Liver (tissue), 9 donors: ENCODE data around the gene ASAP2. TPM values are rescaled to one million over a fixed set of nuclear protein-coding genes. Genes with fewer than 3 reads are reported as not detected.

ENCODE experiments used
- DNase-seq: peaks from one replicate; pipeline ENCODE4 v3.0.0-alpha.2; 2017; ENCODE audit warnings: low spot score
- H3K27ac ChIP-seq, 2 donors: one replicate each; pipeline ENCODE4 v1.7.0; 2013; ENCODE audit warnings: inconsistent platforms in 2 of 2, low read length in 2 of 2, control low read depth in 1 of 2, low read depth in 1 of 2, mild to moderate bottlenecking in 1 of 2
- H3K27me3 ChIP-seq, 4 donors: one replicate each; pipeline versions ENCODE4 v1.6.1 to v1.7.0; 2013; ENCODE audit warnings: low read length in 3 of 4, inconsistent platforms in 1 of 4, mild to moderate bottlenecking in 1 of 4, moderate library complexity in 1 of 4; ENCODE audit not compliant: control insufficient read depth in 4 of 4, insufficient read depth in 4 of 4
- H3K36me3 ChIP-seq, 4 donors: one replicate each; pipeline versions ENCODE4 v1.6.1 to v1.7.0; 2013; ENCODE audit warnings: low read length in 3 of 4, mild to moderate bottlenecking in 3 of 4, low read depth in 1 of 4, moderate library complexity in 1 of 4; ENCODE audit not compliant: control insufficient read depth in 4 of 4, insufficient read depth in 3 of 4
- H3K4me1 ChIP-seq, 4 donors: one replicate each; pipeline versions ENCODE4 v1.6.1 to v1.7.0; 2013; ENCODE audit warnings: low read length in 3 of 4, mild to moderate bottlenecking in 3 of 4, moderate library complexity in 1 of 4; ENCODE audit not compliant: control insufficient read depth in 4 of 4, insufficient read depth in 4 of 4
- H3K4me3 ChIP-seq, 3 donors: one replicate each; pipeline versions ENCODE4 v1.6.1 to v1.7.0; 2013; ENCODE audit warnings: low read length in 3 of 3, control low read depth in 1 of 3, low read depth in 1 of 3, mild to moderate bottlenecking in 1 of 3
- H3K9ac ChIP-seq, 2 donors: one replicate each; pipeline ENCODE4 v1.7.0; 2013; ENCODE audit warnings: low read length in 2 of 2, mild to moderate bottlenecking in 2 of 2, moderate library complexity in 2 of 2, control low read depth in 1 of 2, low read depth in 1 of 2
- H3K9me3 ChIP-seq, 4 donors: one replicate each; pipeline versions ENCODE4 v1.6.1 to v1.7.0; 2013; ENCODE audit warnings: low read length in 3 of 4; ENCODE audit not compliant: control insufficient read depth in 4 of 4
- EGR1 ChIP-seq, 2 donors: IDR thresholded peaks; 2 replicates each; pipeline ENCODE4 v1.6.1; 2016 to 2018; ENCODE audit warnings: antibody characterized with exemption in 2 of 2, low read depth in 2 of 2
- FOXA1 ChIP-seq: IDR thresholded peaks from 2 replicates; pipeline ENCODE4 v1.6.1; 2016; ENCODE audit warnings: antibody characterized with exemption
- FOXA2 ChIP-seq: IDR thresholded peaks from 2 replicates; pipeline ENCODE4 v1.6.1; 2016; ENCODE audit warnings: antibody characterized with exemption
- GABPA ChIP-seq, 2 donors: IDR thresholded peaks in 1 of 2; conservative IDR thresholded peaks in 1 of 2; 2 replicates each; pipeline ENCODE4 v1.6.1; 2016; ENCODE audit warnings: antibody characterized with exemption in 2 of 2, mild to moderate bottlenecking in 1 of 2, moderate library complexity in 1 of 2
- HNF4A ChIP-seq, 2 donors: conservative IDR thresholded peaks; 2 replicates each; pipeline ENCODE4 v1.6.1; 2016; ENCODE audit warnings: antibody characterized with exemption in 2 of 2, mild to moderate bottlenecking in 2 of 2
- HNF4G ChIP-seq: IDR thresholded peaks from 2 replicates; pipeline ENCODE4 v1.6.1; 2016; ENCODE audit warnings: antibody characterized with exemption
- JUND ChIP-seq, 2 donors: IDR thresholded peaks; 2 replicates each; pipeline ENCODE4 v1.6.1; 2016; ENCODE audit warnings: antibody characterized with exemption in 2 of 2
- NR2F2 ChIP-seq: IDR thresholded peaks from 2 replicates; pipeline ENCODE4 v1.6.1; 2016; ENCODE audit warnings: antibody characterized with exemption
- RAD21 ChIP-seq, 2 donors: IDR thresholded peaks; 2 replicates each; pipeline ENCODE4 v1.6.1; 2016; ENCODE audit warnings: antibody characterized with exemption in 2 of 2, mild to moderate bottlenecking in 2 of 2
- SP1 ChIP-seq: IDR thresholded peaks from 2 replicates; pipeline ENCODE4 v1.6.1; 2018; ENCODE audit warnings: antibody characterized with exemption, mild to moderate bottlenecking
- TAF1 ChIP-seq: conservative IDR thresholded peaks from 2 replicates; pipeline ENCODE4 v1.6.1; 2016; ENCODE audit warnings: antibody characterized with exemption, mild to moderate bottlenecking
- YY1 ChIP-seq: IDR thresholded peaks from 2 replicates; pipeline ENCODE4 v1.6.1; 2016; ENCODE audit warnings: antibody characterized with exemption, mild to moderate bottlenecking
- WGBS: extraction: QIAGEN DNeasy Blood & Tissue Kit; methylation state at CpG from one replicate; pipeline ENCODE4 v1.1.7; 2013; 5-methylcytosine and 5-hydroxymethylcytosine counted together
- polyA plus RNA-seq, 2 donors: library from polyadenylated mRNA; stranded (reverse) in 1 of 2; unstranded in 1 of 2; fragments of 200-250 nt in 1 of 2; fragments of >200 nt in 1 of 2; fragmentation: Nextera tagmentation in 1 of 2; extraction: Ambion mirVana in 1 of 2; gene quantifications; one replicate each; pipeline versions ENCODE4 v1.2.1 to v1.2.3, GENCODE V29; 2013 to 2015
- total RNA-seq, 2 donors: library from RNA; depleted of rRNA; stranded (reverse); fragments of >200 nt; gene quantifications; one replicate each; pipeline ENCODE4 v1.2.3, GENCODE V29; 2014
- TF ChIP-seq, protein P1 (sequence below): IDR thresholded peaks from 2 replicates; pipeline ENCODE4 v1.6.1; 2016; ENCODE audit warnings: antibody characterized with exemption, mild to moderate bottlenecking
- TF ChIP-seq, protein P2 (sequence below): IDR thresholded peaks from 2 replicates; pipeline ENCODE4 v1.6.1; 2016; ENCODE audit warnings: antibody characterized with exemption
- TF ChIP-seq, protein P3 (sequence below): IDR thresholded peaks from 2 replicates; pipeline ENCODE4 v1.6.1; 2016; ENCODE audit warnings: antibody characterized with exemption
- TF ChIP-seq, protein P4 (sequence below): fragments of 150-350 bp; IDR thresholded peaks from 2 replicates; pipeline ENCODE4 v1.5.1; 2017; ENCODE audit warnings: improper control_type of control experiment, low read depth, low read length; ENCODE audit not compliant: missing input control
- TF ChIP-seq, protein P5 (sequence below): IDR thresholded peaks from 2 replicates; pipeline ENCODE4 v1.6.1; 2016; ENCODE audit warnings: antibody characterized with exemption
- donor health status: healthy.
- donor health status: healthy.
- donor health status: healthy.
- donor health status: healthy.
- donor health status: healthy.

ASAP2 gene
- total and polyA plus RNA-seq, 4 donors: 0.36 to 5.9 (median 2.6) TPM

DNA sequence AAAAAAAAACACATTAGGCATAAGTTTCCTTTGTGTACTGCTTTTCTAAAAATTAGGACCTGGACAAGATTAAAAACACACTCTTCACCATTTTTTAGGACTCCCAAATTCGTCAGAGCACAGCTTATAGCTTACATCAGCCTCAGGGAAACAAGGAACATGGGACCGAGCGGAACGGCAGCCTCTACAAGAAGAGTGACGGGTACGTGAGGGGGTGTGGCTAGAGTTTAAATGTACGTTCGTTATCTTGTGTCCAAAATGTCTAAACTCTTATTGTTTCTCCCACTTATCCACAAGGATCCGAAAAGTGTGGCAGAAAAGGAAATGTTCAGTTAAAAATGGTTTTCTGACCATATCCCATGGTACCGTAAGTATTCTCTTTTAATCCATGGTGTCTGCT is 137.8 kb downstream of the ASAP2 start:
- TF ChIP-seq FOXA1: no peak
- TF ChIP-seq FOXA2: no peak
- Histone ChIP-seq H3K27ac (no peak overlapping the region), H3K36me3 (no peaks in the 10 kb centered on the region), H3K27me3 (no peaks in the 10 kb centered on the region), H3K4me1 (peaks cover 0 to 5% (median 3%) of the 10 kb centered on the region in 4 donors), H3K9me3 (no peaks in the 10 kb centered on the region), H3K9ac (no peak overlapping the region), H3K4me3 (no peak overlapping the region)
- no peak for DNase-seq
- 95% methylated on average over 10 of the region's 10 CpGs for WGBS

DNA sequence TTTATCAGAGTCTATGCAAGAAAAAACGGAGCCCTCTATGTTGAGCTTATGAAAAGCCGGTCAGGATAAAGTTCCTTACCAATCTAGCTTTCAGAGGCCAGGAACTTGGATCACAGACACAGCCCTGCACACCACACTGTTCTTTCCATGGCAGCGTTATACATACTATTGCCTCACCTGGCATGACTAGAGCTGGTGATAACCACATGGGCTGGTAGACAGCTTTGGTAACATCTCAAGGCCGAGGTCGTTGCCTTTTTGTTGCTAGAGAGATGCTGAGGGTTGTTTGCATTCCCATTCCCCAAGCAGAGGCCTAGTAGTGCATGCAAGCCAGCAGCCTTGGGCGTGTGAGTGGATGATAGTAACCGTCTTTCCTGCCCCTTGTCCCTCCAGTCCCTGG is 138.7 kb downstream of the ASAP2 start:
- TF ChIP-seq, protein P1, sequence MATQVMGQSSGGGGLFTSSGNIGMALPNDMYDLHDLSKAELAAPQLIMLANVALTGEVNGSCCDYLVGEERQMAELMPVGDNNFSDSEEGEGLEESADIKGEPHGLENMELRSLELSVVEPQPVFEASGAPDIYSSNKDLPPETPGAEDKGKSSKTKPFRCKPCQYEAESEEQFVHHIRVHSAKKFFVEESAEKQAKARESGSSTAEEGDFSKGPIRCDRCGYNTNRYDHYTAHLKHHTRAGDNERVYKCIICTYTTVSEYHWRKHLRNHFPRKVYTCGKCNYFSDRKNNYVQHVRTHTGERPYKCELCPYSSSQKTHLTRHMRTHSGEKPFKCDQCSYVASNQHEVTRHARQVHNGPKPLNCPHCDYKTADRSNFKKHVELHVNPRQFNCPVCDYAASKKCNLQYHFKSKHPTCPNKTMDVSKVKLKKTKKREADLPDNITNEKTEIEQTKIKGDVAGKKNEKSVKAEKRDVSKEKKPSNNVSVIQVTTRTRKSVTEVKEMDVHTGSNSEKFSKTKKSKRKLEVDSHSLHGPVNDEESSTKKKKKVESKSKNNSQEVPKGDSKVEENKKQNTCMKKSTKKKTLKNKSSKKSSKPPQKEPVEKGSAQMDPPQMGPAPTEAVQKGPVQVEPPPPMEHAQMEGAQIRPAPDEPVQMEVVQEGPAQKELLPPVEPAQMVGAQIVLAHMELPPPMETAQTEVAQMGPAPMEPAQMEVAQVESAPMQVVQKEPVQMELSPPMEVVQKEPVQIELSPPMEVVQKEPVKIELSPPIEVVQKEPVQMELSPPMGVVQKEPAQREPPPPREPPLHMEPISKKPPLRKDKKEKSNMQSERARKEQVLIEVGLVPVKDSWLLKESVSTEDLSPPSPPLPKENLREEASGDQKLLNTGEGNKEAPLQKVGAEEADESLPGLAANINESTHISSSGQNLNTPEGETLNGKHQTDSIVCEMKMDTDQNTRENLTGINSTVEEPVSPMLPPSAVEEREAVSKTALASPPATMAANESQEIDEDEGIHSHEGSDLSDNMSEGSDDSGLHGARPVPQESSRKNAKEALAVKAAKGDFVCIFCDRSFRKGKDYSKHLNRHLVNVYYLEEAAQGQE: no peak
- TF ChIP-seq TAF1 (no peak), HNF4A (conservative IDR thresholded peaks at IDR 0.05) (no peak), FOXA2 (no peak), YY1 (no peak), HNF4G (no peak), RAD21 (IDR thresholded peaks at IDR 0.05) (no peak), JUND (IDR thresholded peaks at IDR 0.05) (no peak), NR2F2 (no peak)
- TF ChIP-seq, protein P2, sequence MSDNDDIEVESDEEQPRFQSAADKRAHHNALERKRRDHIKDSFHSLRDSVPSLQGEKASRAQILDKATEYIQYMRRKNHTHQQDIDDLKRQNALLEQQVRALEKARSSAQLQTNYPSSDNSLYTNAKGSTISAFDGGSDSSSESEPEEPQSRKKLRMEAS: no peak
- TF ChIP-seq, protein P3, sequence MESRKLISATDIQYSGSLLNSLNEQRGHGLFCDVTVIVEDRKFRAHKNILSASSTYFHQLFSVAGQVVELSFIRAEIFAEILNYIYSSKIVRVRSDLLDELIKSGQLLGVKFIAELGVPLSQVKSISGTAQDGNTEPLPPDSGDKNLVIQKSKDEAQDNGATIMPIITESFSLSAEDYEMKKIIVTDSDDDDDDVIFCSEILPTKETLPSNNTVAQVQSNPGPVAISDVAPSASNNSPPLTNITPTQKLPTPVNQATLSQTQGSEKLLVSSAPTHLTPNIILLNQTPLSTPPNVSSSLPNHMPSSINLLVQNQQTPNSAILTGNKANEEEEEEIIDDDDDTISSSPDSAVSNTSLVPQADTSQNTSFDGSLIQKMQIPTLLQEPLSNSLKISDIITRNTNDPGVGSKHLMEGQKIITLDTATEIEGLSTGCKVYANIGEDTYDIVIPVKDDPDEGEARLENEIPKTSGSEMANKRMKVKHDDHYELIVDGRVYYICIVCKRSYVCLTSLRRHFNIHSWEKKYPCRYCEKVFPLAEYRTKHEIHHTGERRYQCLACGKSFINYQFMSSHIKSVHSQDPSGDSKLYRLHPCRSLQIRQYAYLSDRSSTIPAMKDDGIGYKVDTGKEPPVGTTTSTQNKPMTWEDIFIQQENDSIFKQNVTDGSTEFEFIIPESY: no peak
- DNase-seq: no peak
- Histone ChIP-seq H3K9me3 (no peaks in the 10 kb centered on the region), H3K36me3 (no peaks in the 10 kb centered on the region), H3K27me3 (no peaks in the 10 kb centered on the region), H3K4me1 (peaks cover 0 to 5% (median 3%) of the 10 kb centered on the region in 4 donors), H3K4me3 (no peak overlapping the region), H3K9ac (no peak overlapping the region), H3K27ac (no peak overlapping the region)
- 84% methylated on average over 7 of the region's 7 CpGs for WGBS

DNA sequence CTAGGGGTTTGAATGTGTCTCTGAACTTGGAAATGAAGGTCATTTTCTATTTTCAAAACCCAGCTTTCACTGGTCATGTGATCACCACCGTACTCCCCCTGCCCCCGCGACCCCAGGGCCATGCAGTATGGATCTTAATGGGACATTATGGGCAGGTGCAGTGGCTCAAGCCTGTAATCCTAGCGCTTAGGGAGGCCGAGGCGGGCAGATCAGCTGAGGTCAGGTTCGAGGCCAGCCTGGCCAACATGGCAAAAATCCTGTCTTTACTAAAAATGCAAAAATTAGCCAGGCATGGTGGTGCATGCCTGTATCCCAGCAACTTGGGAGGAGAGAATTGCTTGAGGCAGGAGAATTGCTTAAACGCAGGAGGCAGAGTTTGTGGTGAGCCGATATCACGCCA is 139.4 kb downstream of the ASAP2 start:
- H3K9me3 ChIP-seq: no peaks in the 10 kb centered on the region
- DNase-seq: no peak
- no peak overlapping the region for H3K4me3 ChIP-seq
- no peak overlapping the region for H3K9ac ChIP-seq
- H3K4me1 ChIP-seq: peaks cover 0 to 5% (median 3%) of the 10 kb centered on the region in 4 donors
- no peak overlapping the region for H3K27ac ChIP-seq
- WGBS: 96% methylated on average over 10 of the region's 10 CpGs
- peaks cover 0 to 2% (median 0%) of the 10 kb centered on the region in 4 donors for H3K36me3 ChIP-seq
- no peaks in the 10 kb centered on the region for H3K27me3 ChIP-seq
- no peak for TF ChIP-seq SP1
- TF ChIP-seq, protein P2: no peak
- TF ChIP-seq GABPA (IDR thresholded peaks at IDR 0.05 in 1 of 2, conservative IDR thresholded peaks at IDR 0.05 in 1 of 2): no peak
- TF ChIP-seq RAD21 (IDR thresholded peaks at IDR 0.05): no peak
- TF ChIP-seq, protein P4, sequence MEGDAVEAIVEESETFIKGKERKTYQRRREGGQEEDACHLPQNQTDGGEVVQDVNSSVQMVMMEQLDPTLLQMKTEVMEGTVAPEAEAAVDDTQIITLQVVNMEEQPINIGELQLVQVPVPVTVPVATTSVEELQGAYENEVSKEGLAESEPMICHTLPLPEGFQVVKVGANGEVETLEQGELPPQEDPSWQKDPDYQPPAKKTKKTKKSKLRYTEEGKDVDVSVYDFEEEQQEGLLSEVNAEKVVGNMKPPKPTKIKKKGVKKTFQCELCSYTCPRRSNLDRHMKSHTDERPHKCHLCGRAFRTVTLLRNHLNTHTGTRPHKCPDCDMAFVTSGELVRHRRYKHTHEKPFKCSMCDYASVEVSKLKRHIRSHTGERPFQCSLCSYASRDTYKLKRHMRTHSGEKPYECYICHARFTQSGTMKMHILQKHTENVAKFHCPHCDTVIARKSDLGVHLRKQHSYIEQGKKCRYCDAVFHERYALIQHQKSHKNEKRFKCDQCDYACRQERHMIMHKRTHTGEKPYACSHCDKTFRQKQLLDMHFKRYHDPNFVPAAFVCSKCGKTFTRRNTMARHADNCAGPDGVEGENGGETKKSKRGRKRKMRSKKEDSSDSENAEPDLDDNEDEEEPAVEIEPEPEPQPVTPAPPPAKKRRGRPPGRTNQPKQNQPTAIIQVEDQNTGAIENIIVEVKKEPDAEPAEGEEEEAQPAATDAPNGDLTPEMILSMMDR: no peak
- TF ChIP-seq, protein P5, sequence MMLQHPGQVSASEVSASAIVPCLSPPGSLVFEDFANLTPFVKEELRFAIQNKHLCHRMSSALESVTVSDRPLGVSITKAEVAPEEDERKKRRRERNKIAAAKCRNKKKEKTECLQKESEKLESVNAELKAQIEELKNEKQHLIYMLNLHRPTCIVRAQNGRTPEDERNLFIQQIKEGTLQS: no peak
- TF ChIP-seq FOXA1: no peak
- TF ChIP-seq NR2F2: no peak
- no peak for TF ChIP-seq TAF1
- no peak for TF ChIP-seq JUND (IDR thresholded peaks at IDR 0.05)
- TF ChIP-seq, protein P3: no peak
- no peak for TF ChIP-seq HNF4A (conservative IDR thresholded peaks at IDR 0.05)
- TF ChIP-seq EGR1 (IDR thresholded peaks at IDR 0.05; ENCODE audit: low read depth in 2 of 2): no peak
